GM23248 (cell line): ENCODE results near the gene RTF1. TPM values are rescaled to one million over a fixed set of nuclear protein-coding genes. Genes with fewer than 3 reads are reported as not detected.

ENCODE experiments used
- DNase-seq: peaks from one replicate; pipeline ENCODE4 v3.0.0-alpha.2; 2015
- H2AFZ ChIP-seq: fragments of 200-600 bp; sonication (generic); 2 replicates; pipeline ENCODE4 v1.6.1; 2016; ENCODE audit warnings: antibody characterized with exemption
- H3F3A ChIP-seq: fragments of 200-600 bp; sonication (generic); 2 replicates; pipeline ENCODE4 v1.6.1; 2016; ENCODE audit warnings: mild to moderate bottlenecking, antibody characterized with exemption, mixed run types; ENCODE audit not compliant: insufficient read depth
- H3K27ac ChIP-seq: fragments of 200-600 bp; sonication (generic); 2 replicates; pipeline ENCODE4 v1.5.1; 2016; ENCODE audit warnings: mild to moderate bottlenecking
- H3K27me3 ChIP-seq: fragments of 200-600 bp; sonication (generic); replicated peaks from 2 replicates; pipeline ENCODE4 v1.6.1; 2016; ENCODE audit warnings: mild to moderate bottlenecking; ENCODE audit not compliant: insufficient read depth
- H3K36me3 ChIP-seq: fragments of 200-600 bp; sonication (generic); 2 replicates; pipeline ENCODE4 v1.6.1; 2016; ENCODE audit warnings: low read depth, mild to moderate bottlenecking
- H3K4me1 ChIP-seq: fragments of 200-600 bp; sonication (generic); 2 replicates; pipeline ENCODE4 v1.6.1; 2016; ENCODE audit warnings: mild to moderate bottlenecking; ENCODE audit not compliant: insufficient read depth
- H3K4me2 ChIP-seq: fragments of 200-600 bp; sonication (generic); one replicate; pipeline ENCODE4 v1.6.1; 2016; ENCODE audit warnings: mild to moderate bottlenecking; ENCODE audit not compliant: unreplicated experiment
- H3K4me3 ChIP-seq: fragments of 200-600 bp; sonication (generic); 2 replicates; pipeline ENCODE4 v1.5.1; 2016; ENCODE audit warnings: mild to moderate bottlenecking
- H3K79me2 ChIP-seq: fragments of 200-600 bp; sonication (generic); 2 replicates; pipeline ENCODE4 v1.6.1; 2016; ENCODE audit warnings: mild to moderate bottlenecking; ENCODE audit not compliant: insufficient read depth
- H3K9ac ChIP-seq: fragments of 200-600 bp; sonication (generic); 2 replicates; pipeline ENCODE4 v1.6.1; 2016; ENCODE audit warnings: mild to moderate bottlenecking
- H3K9me2 ChIP-seq: fragments of 200-600 bp; sonication (generic); 2 replicates; pipeline ENCODE4 v1.6.1; 2016; ENCODE audit warnings: mixed run types, mild to moderate bottlenecking, moderate library complexity; ENCODE audit not compliant: insufficient read depth
- H3K9me3 ChIP-seq: fragments of 200-600 bp; sonication (generic); one replicate; pipeline ENCODE4 v1.6.1; 2017; ENCODE audit warnings: low read depth
- H4K20me1 ChIP-seq: fragments of 200-600 bp; sonication (generic); 2 replicates; pipeline ENCODE4 v1.6.0; 2016; ENCODE audit not compliant: insufficient read depth
- EZH2 ChIP-seq: fragments of 200-600 bp; sonication (generic); IDR thresholded peaks from 2 replicates; pipeline ENCODE4 v1.6.1; 2018; ENCODE audit warnings: antibody characterized with exemption, mild to moderate bottlenecking; ENCODE audit not compliant: insufficient read depth, poor library complexity, severe bottlenecking
- EZH2phosphoT487 ChIP-seq: fragments of 200-600 bp; sonication (generic); IDR thresholded peaks from 2 replicates; pipeline ENCODE4 v1.6.1; 2018; ENCODE audit warnings: antibody characterized with exemption, moderate library complexity, mild to moderate bottlenecking, low read depth; ENCODE audit not compliant: insufficient read depth
- WGBS, 2 experiments: methylation state at CpG; one replicate each; pipeline ENCODE4 v1.1.6; 2015 to 2017; ENCODE audit warnings: low lambda C conversion rate in 2 of 2, low coverage in 1 of 2; ENCODE audit errors: missing lambda C conversion rate in 2 of 2; 5-methylcytosine and 5-hydroxymethylcytosine counted together
- in situ Hi-C: fragments of 300-500 bp; cut with MboI; formaldehyde crosslinking; loops from 2 replicates; pipeline ENCODE4 v1.15.0; 2020
- polyA plus RNA-seq: library from polyadenylated mRNA; unstranded; fragments of >200 nt; fragmentation: Nextera tagmentation; extraction: Ambion mirVana; gene quantifications from 2 replicates; pipeline ENCODE4 v1.2.1, GENCODE V29; 2016
- total RNA-seq: library from RNA; depleted of rRNA; stranded (reverse); fragments of >200 nt; shearing (Covaris generic); gene quantifications from 2 replicates; pipeline ENCODE4 v1.2.3, GENCODE V29; 2014

The RTF1 gene
- total and polyA plus RNA-seq, 2 experiments from 2014 or later = 20.5 to 58.6 TPM

- Histone ChIP-seq H3K79me2 (no peaks in the 10 kb centered on the region), H3K27me3 (no peaks in the 10 kb centered on the region), H3K36me3 (peaks cover 5% of the 10 kb centered on the region), H3K27ac (no peak overlapping the region), H3K9me3 (no peaks in the 10 kb centered on the region), H3K4me1 (peaks cover 3% of the 10 kb centered on the region; the same call in 1 of the 2 replicates), H3F3A (peaks cover 8% of the 10 kb centered on the region; the same call in 1 of the 2 replicates), H4K20me1 (no peaks in the 10 kb centered on the region), H3K9me2 (no peaks in the 10 kb centered on the region), H3K9ac (no peak overlapping the region), H2AFZ (no peak overlapping the region), H3K4me2 (no peak overlapping the region), H3K4me3 (no peak overlapping the region)
- TF ChIP-seq EZH2 (no peak), EZH2phosphoT487 (no peak)
- WGBS, 2 experiments = 81 to 89% methylated on average over 8 to 9 of the region's 9 CpGs
- in situ Hi-C loops = no loop called here
- DNase-seq = no peak
Measured at GRCh38 chr15:41487381-41487780, 70.5 kb downstream of the RTF1 start.

- H3K79me2 ChIP-seq = no peaks in the 10 kb centered on the region
- no peaks in the 10 kb centered on the region for H4K20me1 ChIP-seq
- DNase-seq = no peak
- no peak overlapping the region for H3K9ac ChIP-seq
- no peak for TF ChIP-seq EZH2phosphoT487
- TF ChIP-seq EZH2 = no peak
- in situ Hi-C loops = no loop called here
- H3K4me2 ChIP-seq = no peak overlapping the region
- peaks cover 7% of the 10 kb centered on the region; the same call in 1 of the 2 replicates for H3K4me1 ChIP-seq
- 0 out of 2 replicates have a peak, but pooled peaks cover under 1% of the 10 kb centered on the region for H3K36me3 ChIP-seq
- H2AFZ ChIP-seq = no peak overlapping the region
- no peak overlapping the region for H3K4me3 ChIP-seq
- H3K27ac ChIP-seq = no peak overlapping the region
- 76 to 78% methylated on average over 2 of the region's 2 CpGs for WGBS, 2 experiments
- no peaks in the 10 kb centered on the region for H3K9me3 ChIP-seq
- no peaks in the 10 kb centered on the region for H3K9me2 ChIP-seq
- peaks cover 8% of the 10 kb centered on the region; the same call in 1 of the 2 replicates for H3F3A ChIP-seq
- H3K27me3 ChIP-seq = no peaks in the 10 kb centered on the region
Measured at GRCh38 chr15:41487802-41488201, 70.9 kb downstream of the RTF1 start.

GRCh38 chr15:41489641-41490040 is 72.7 kb downstream of the RTF1 start:
- 89 to 98% methylated on average over 2 of the region's 2 CpGs for WGBS, 2 experiments
- H3K4me2 ChIP-seq = no peak overlapping the region
- no peak overlapping the region for H3K27ac ChIP-seq
- no peaks in the 10 kb centered on the region for H3K9me2 ChIP-seq
- no peak overlapping the region for H3K9ac ChIP-seq
- H3K27me3 ChIP-seq = peaks cover 6% of the 10 kb centered on the region; the same call in 1 of the 2 replicates
- no peaks in the 10 kb centered on the region for H4K20me1 ChIP-seq
- H3F3A ChIP-seq = peaks cover 8% of the 10 kb centered on the region; the same call in 1 of the 2 replicates
- peaks cover 12% of the 10 kb centered on the region for H3K4me1 ChIP-seq
- H2AFZ ChIP-seq = no peak overlapping the region
- no peak for TF ChIP-seq EZH2
- DNase-seq = no peak
- in situ Hi-C loops = no loop called here
- H3K4me3 ChIP-seq = no peak overlapping the region
- H3K36me3 ChIP-seq = no peaks in the 10 kb centered on the region
- no peaks in the 10 kb centered on the region for H3K79me2 ChIP-seq
- no peaks in the 10 kb centered on the region for H3K9me3 ChIP-seq

GRCh38 chr15:41490355-41490754 is 73.5 kb downstream of the RTF1 start:
- Histone ChIP-seq H3K4me2 (peak overlapping the region; percentile 17), H3K9ac (no peak overlapping the region), H3K27ac (no peak overlapping the region; the same call in 1 of the 2 replicates), H3K36me3 (no peaks in the 10 kb centered on the region), H3K4me1 (peaks cover 12% of the 10 kb centered on the region), H3F3A (peaks cover 8% of the 10 kb centered on the region; the same call in 1 of the 2 replicates), H2AFZ (no peak overlapping the region), H3K79me2 (no peaks in the 10 kb centered on the region), H3K27me3 (peaks cover 9% of the 10 kb centered on the region; the same call in 1 of the 2 replicates), H3K9me2 (no peaks in the 10 kb centered on the region), H3K9me3 (no peaks in the 10 kb centered on the region), H4K20me1 (no peaks in the 10 kb centered on the region), H3K4me3 (no peak overlapping the region)
- DNase-seq = peak; percentile 97
- in situ Hi-C loops = no loop called here
- TF ChIP-seq EZH2phosphoT487 = no peak
- WGBS, 2 experiments = 7 to 11% methylated on average over 4 of the region's 4 CpGs

- H3K4me2 ChIP-seq = no peak overlapping the region
- 94 to 96% methylated on average over 4 of the region's 4 CpGs for WGBS, 2 experiments
- no peaks in the 10 kb centered on the region for H3K9me3 ChIP-seq
- DNase-seq = no peak
- H3K27ac ChIP-seq = no peak overlapping the region
- no peak for TF ChIP-seq EZH2phosphoT487
- no peak for TF ChIP-seq EZH2
- H3K4me1 ChIP-seq = peaks cover 12% of the 10 kb centered on the region
- H3K27me3 ChIP-seq = peaks cover 9% of the 10 kb centered on the region; the same call in 1 of the 2 replicates
- H3K9ac ChIP-seq = no peak overlapping the region
- H3K9me2 ChIP-seq = no peaks in the 10 kb centered on the region
- no peaks in the 10 kb centered on the region for H3K36me3 ChIP-seq
- no peak overlapping the region for H3K4me3 ChIP-seq
- H3F3A ChIP-seq = peaks cover 8% of the 10 kb centered on the region; the same call in 1 of the 2 replicates
- H4K20me1 ChIP-seq = no peaks in the 10 kb centered on the region
- no peaks in the 10 kb centered on the region for H3K79me2 ChIP-seq
- in situ Hi-C loops = no loop called here
- no peak overlapping the region for H2AFZ ChIP-seq
Measured at GRCh38 chr15:41491889-41492288, 75.0 kb downstream of the RTF1 start.
